Natural killer cell treated with Interleukin-12 subunit alpha and Interleukin-12 subunit beta and Interleukin-15 and Interleukin-18, amount 100 ng/mL, for 72 hours (primary cell): ENCODE measurements around the gene C3orf85. TPM values are rescaled to one million over a fixed set of nuclear protein-coding genes. Genes with fewer than 3 reads are reported as not detected.

Experiments
- ATAC-seq, 2 donors: fragments of 150-1000 bp; cut with Tn5 transposase in 1 of 2; sonication (Bioruptor Pico), chemical (Tn5 transposase) in 1 of 2; 2 replicates each; pipeline ENCODE4 v1.10.0; 2021
- DNase-seq: peaks from one replicate; pipeline ENCODE4 v3.0.0; 2022; ENCODE audit warnings: low spot score
- H3K27ac Mint-ChIP-seq, 2 donors: 1 replicate in 1 of 2; 2 replicates in 1 of 2; pipeline ENCODE4 v1.8.0; 2022; ENCODE audit warnings: mixed read lengths in 2 of 2, mild to moderate bottlenecking in 1 of 2, moderate library complexity in 1 of 2
- H3K27me3 Mint-ChIP-seq, 2 donors: 1 replicate in 1 of 2; 2 replicates in 1 of 2; pipeline ENCODE4 v1.8.0; 2022; ENCODE audit warnings: mixed read lengths in 2 of 2
- H3K36me3 Mint-ChIP-seq: one replicate; pipeline ENCODE4 v1.8.0; 2022; ENCODE audit warnings: mixed read lengths
- H3K4me1 Mint-ChIP-seq, 2 donors: 1 replicate in 1 of 2; 2 replicates in 1 of 2; pipeline ENCODE4 v1.8.0; 2022; ENCODE audit warnings: low read depth in 2 of 2, mixed read lengths in 2 of 2, mild to moderate bottlenecking in 1 of 2
- H3K4me3 Mint-ChIP-seq: one replicate; pipeline ENCODE4 v1.8.0; 2022; ENCODE audit warnings: mixed read lengths
- H3K9me3 Mint-ChIP-seq: 2 replicates; pipeline ENCODE4 v1.8.0; 2022; ENCODE audit warnings: mixed read lengths
- total RNA-seq, 2 donors: library from RNA; stranded (reverse); gene quantifications; one replicate each; pipeline ENCODE4 v1.2.3, GENCODE V29; 2022

C3orf85 gene
- total RNA-seq, 2 donors from 2014 or later, result not detected

GRCh38 chr3:109175411-109175810 is 38.9 kb downstream of the C3orf85 start:
- no peaks in the 10 kb centered on the region for H3K36me3 Mint-ChIP-seq
- ATAC-seq (no peak), DNase-seq (no peak)
- H3K4me1 Mint-ChIP-seq, result no peaks in the 10 kb centered on the region
- no peak overlapping the region for H3K27ac Mint-ChIP-seq
- H3K9me3 Mint-ChIP-seq, result peaks cover 10% of the 10 kb centered on the region
- H3K4me3 Mint-ChIP-seq, result no peak overlapping the region
- H3K27me3 Mint-ChIP-seq, result no peaks in the 10 kb centered on the region

- Mint-ChIP-seq H3K9me3 (peaks cover 19% of the 10 kb centered on the region), H3K27me3 (no peaks in the 10 kb centered on the region), H3K36me3 (no peaks in the 10 kb centered on the region), H3K27ac (no peak overlapping the region), H3K4me1 (no peaks in the 10 kb centered on the region), H3K4me3 (no peak overlapping the region)
- ATAC-seq (no peak), DNase-seq (no peak)
Observed at GRCh38 chr3:109176726-109177125, 40.2 kb downstream of the C3orf85 start.

DNA sequence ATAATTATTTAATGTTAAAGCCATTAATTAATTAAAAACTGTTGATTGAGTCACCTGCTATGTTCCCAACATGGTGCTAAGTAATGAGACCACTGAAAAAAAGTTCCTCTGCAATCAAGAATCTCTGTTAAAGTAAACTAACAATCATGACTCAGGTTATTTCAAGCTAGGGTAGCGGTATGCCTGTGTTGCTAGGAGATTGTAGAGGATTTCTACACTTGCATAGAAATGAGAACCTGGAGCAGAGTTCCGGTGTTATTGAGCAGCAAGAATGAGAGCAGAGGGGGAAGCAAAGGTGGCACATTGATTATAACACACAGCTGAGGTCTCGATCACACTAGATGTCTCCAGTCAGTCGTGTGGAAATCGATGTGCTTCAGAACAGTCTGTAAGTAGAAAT is 41.4 kb downstream of the C3orf85 start:
- Mint-ChIP-seq H3K36me3 (no peaks in the 10 kb centered on the region), H3K4me3 (no peak overlapping the region), H3K27ac (no peak overlapping the region), H3K27me3 (no peaks in the 10 kb centered on the region), H3K9me3 (peaks cover 19% of the 10 kb centered on the region), H3K4me1 (no peaks in the 10 kb centered on the region)
- DNase-seq (no peak), ATAC-seq (no peak)

DNA sequence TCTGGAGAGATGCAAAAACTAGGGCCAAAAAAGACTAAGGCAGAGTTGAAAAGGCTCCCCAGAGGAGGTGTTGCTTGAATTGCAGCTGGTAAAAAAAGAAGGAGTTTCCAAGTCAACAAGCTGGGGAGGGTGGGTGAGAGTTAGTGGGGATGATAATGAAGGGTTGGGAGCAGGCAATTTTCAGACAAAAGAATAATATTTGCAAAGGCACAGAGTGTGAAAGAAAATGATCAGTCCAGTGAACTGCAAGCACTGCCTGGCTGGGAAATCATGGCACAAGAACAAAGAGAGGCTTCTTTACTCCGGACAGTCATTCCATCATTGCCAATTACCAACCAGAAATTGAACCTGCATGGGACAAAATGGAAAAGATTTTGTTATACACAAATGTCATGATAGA is 42.2 kb downstream of the C3orf85 start:
- Mint-ChIP-seq H3K27ac (no peak overlapping the region), H3K4me1 (no peaks in the 10 kb centered on the region), H3K9me3 (peaks cover 19% of the 10 kb centered on the region), H3K36me3 (no peaks in the 10 kb centered on the region), H3K27me3 (no peaks in the 10 kb centered on the region), H3K4me3 (no peak overlapping the region)
- ATAC-seq (no peak), DNase-seq (no peak)

- no peaks in the 10 kb centered on the region for H3K36me3 Mint-ChIP-seq
- DNase-seq, result no peak
- ATAC-seq, result no peak
- no peak overlapping the region for H3K27ac Mint-ChIP-seq
- H3K4me1 Mint-ChIP-seq, result no peaks in the 10 kb centered on the region
- H3K4me3 Mint-ChIP-seq, result no peak overlapping the region
- H3K27me3 Mint-ChIP-seq, result no peaks in the 10 kb centered on the region
- H3K9me3 Mint-ChIP-seq, result peaks cover 16% of the 10 kb centered on the region
Observed at GRCh38 chr3:109184726-109185125, 48.2 kb downstream of the C3orf85 start.

DNA sequence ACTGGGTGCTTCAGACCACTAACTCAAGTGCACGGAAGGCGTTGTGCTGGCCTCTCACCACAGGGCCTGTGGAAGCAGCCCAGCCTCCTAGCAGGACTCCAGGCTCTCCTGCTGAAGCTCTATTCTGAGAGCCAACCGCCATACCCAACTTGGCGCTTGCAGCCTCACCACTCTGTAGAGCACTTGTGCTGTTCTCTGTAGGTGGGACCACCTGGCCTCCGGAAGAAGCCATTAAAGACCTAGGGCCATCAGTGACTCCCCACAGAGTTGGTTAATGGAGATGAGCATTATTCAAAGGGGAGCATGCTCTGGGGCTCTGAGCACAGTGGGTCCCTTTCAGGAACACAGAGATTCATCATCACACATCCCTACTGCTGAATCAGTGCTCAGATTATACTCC is 50.9 kb downstream of the C3orf85 start:
- H3K27ac Mint-ChIP-seq, result no peak overlapping the region

GRCh38 chr3:109188741-109189140 is 52.2 kb downstream of the C3orf85 start:
- H3K27me3 Mint-ChIP-seq, result no peaks in the 10 kb centered on the region
- no peak overlapping the region for H3K27ac Mint-ChIP-seq
- DNase-seq (no peak), ATAC-seq (no peak)
- no peaks in the 10 kb centered on the region for H3K4me1 Mint-ChIP-seq
- H3K4me3 Mint-ChIP-seq, result no peak overlapping the region
- no peaks in the 10 kb centered on the region for H3K36me3 Mint-ChIP-seq
- H3K9me3 Mint-ChIP-seq, result peaks cover 4% of the 10 kb centered on the region

More for the DNA sequence above, 50.9 kb downstream of the C3orf85 start:
- H3K9me3 Mint-ChIP-seq, result peaks cover 4% of the 10 kb centered on the region
- DNase-seq, result no peak
- H3K36me3 Mint-ChIP-seq, result no peaks in the 10 kb centered on the region
- no peak overlapping the region for H3K4me3 Mint-ChIP-seq
- no peaks in the 10 kb centered on the region for H3K4me1 Mint-ChIP-seq
- H3K27me3 Mint-ChIP-seq, result no peaks in the 10 kb centered on the region
- peak in 1 of 2 donors; percentile 55 for ATAC-seq

GRCh38 chr3:109191421-109191820 is 54.9 kb downstream of the C3orf85 start:
- Mint-ChIP-seq H3K4me3 (no peak overlapping the region), H3K27ac (no peak overlapping the region), H3K36me3 (no peaks in the 10 kb centered on the region), H3K27me3 (no peaks in the 10 kb centered on the region), H3K9me3 (peaks cover 3% of the 10 kb centered on the region), H3K4me1 (no peaks in the 10 kb centered on the region)
- ATAC-seq (no peak), DNase-seq (no peak)

DNA sequence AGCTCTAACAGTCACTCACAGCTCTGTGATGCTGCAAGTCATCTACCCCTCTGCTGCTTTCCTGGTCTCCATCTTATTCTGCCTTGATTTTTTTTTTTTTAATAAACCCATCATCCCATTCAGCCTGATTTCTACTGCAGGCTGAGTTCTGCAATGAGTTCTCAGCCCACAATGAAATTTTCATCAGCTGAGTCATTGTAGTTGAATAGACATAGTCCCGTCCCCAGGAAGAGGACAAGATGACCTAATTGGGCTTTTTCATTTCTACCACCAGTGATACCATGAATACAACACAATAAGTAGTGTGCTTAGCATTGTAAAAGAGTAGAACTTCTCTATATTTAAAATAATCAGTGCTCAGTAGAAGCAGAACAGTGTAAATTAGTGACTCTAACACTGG is 59.3 kb downstream of the C3orf85 start:
- H3K27ac Mint-ChIP-seq, result no peak overlapping the region
- ATAC-seq, result no peak
- H3K4me3 Mint-ChIP-seq, result no peak overlapping the region
- H3K27me3 Mint-ChIP-seq, result no peaks in the 10 kb centered on the region
- peaks cover 6% of the 10 kb centered on the region for H3K9me3 Mint-ChIP-seq
- no peaks in the 10 kb centered on the region for H3K4me1 Mint-ChIP-seq
- DNase-seq, result no peak
- H3K36me3 Mint-ChIP-seq, result peaks cover 5% of the 10 kb centered on the region

Other genes with a start within 250 kb of the C3orf85 start
- not detected for gene GUCA1C, start 182.8 kb upstream of the C3orf85 start, total RNA-seq
- gene MORC1, start 18.6 kb upstream of the C3orf85 start, total RNA-seq, result not detected
- gene DPPA2, start 179.8 kb downstream of the C3orf85 start, total RNA-seq, result not detected
- gene DPPA4, start 200.8 kb downstream of the C3orf85 start, total RNA-seq, result under 1 TPM; 0.36 to 0.61 TPM